Endodermal cell (in vitro differentiated cells): ENCODE results near the gene SPRR2E. TPM values are rescaled to one million over a fixed set of nuclear protein-coding genes. Genes with fewer than 3 reads are reported as not detected.
"Not testable (repeated sequence)": the region's sequence is repeated elsewhere in the genome, so short reads cannot be mapped to it uniquely, and the experiment has no call there.

Source experiments
- DNase-seq: peaks from one replicate; pipeline ENCODE4 v3.0.0-alpha.2; 2017
- H3K27ac ChIP-seq: 2 replicates; pipeline ENCODE4 v1.5.1; 2013; ENCODE audit warnings: mild to moderate bottlenecking, low read depth, low read length, moderate library complexity
- H3K27me3 ChIP-seq: 2 replicates; pipeline ENCODE4 v1.6.1; 2013; ENCODE audit warnings: mild to moderate bottlenecking, low read length, moderate library complexity; ENCODE audit not compliant: insufficient read depth, control insufficient read depth, poor library complexity, severe bottlenecking
- H3K36me3 ChIP-seq: 2 replicates; pipeline ENCODE4 v1.7.0; 2013; ENCODE audit warnings: mild to moderate bottlenecking, low read length, moderate library complexity; ENCODE audit not compliant: control insufficient read depth, insufficient read depth
- H3K4me1 ChIP-seq: one replicate; pipeline ENCODE4 v1.7.0; 2013; ENCODE audit warnings: low read length; ENCODE audit not compliant: control insufficient read depth, insufficient read depth
- H3K4me3 ChIP-seq: 2 replicates; pipeline ENCODE4 v1.5.1; 2013; ENCODE audit warnings: mild to moderate bottlenecking, low read length, moderate library complexity
- H3K9ac ChIP-seq: 2 replicates; pipeline ENCODE4 v1.6.1; 2013; ENCODE audit warnings: mild to moderate bottlenecking, low read length, moderate library complexity; ENCODE audit not compliant: poor library complexity, severe bottlenecking; ENCODE audit errors: extremely low read depth
- H3K9me3 ChIP-seq: 2 replicates; pipeline ENCODE4 v1.6.1; 2013; ENCODE audit warnings: mild to moderate bottlenecking, low read length, moderate library complexity; ENCODE audit not compliant: control insufficient read depth
- H3K27ac Mint-ChIP-seq: 2 replicates; pipeline ENCODE4 v1.8.0; 2020; ENCODE audit warnings: mixed read lengths
- H3K27me3 Mint-ChIP-seq: 2 replicates; pipeline ENCODE4 v1.8.0; 2021; ENCODE audit warnings: mild to moderate bottlenecking, mixed read lengths; ENCODE audit not compliant: insufficient read depth
- H3K36me3 Mint-ChIP-seq: 2 replicates; pipeline ENCODE4 v1.8.0; 2020; ENCODE audit warnings: low read depth, mixed read lengths
- H3K4me1 Mint-ChIP-seq: 2 replicates; pipeline ENCODE4 v1.8.0; 2020; ENCODE audit warnings: mixed read lengths
- H3K4me3 Mint-ChIP-seq: 2 replicates; pipeline ENCODE4 v1.8.0; 2020; ENCODE audit warnings: mild to moderate bottlenecking, moderate library complexity, mixed read lengths
- H3K9me3 Mint-ChIP-seq: 2 replicates; pipeline ENCODE4 v1.8.0; 2020; ENCODE audit warnings: mild to moderate bottlenecking, mixed read lengths
- WGBS, 2 experiments: methylation state at CpG; one replicate each; pipeline versions ENCODE4 v1.1.5 to v1.1.7; 2013; ENCODE audit warnings: missing lambda C conversion rate in 2 of 2, mixed read lengths in 1 of 2; ENCODE audit not compliant: insufficient coverage in 1 of 2, insufficient read length in 1 of 2; 5-methylcytosine and 5-hydroxymethylcytosine counted together
- total RNA-seq, 2 donors: library from RNA; stranded (reverse); fragmentation: NEBNext Ultra II Directional in 1 of 2; extraction: Animal tissue kit (Norgen Biotek cat#: 25700) in 1 of 2; gene quantifications; 2 replicates in 1 of 2; 3 replicates in 1 of 2; pipeline ENCODE4 v1.2.1, GENCODE V29; 2021
- TF ChIP-seq, protein P1 (sequence below): fragments of 200-600 bp; sonication (generic); conservative IDR thresholded peaks from 2 replicates; pipeline ENCODE4 v1.5.0; 2021; ENCODE audit warnings: antibody characterized with exemption, mild to moderate bottlenecking

SPRR2E gene
- total RNA-seq, 2 donors from 2014 or later, result not detected

DNA sequence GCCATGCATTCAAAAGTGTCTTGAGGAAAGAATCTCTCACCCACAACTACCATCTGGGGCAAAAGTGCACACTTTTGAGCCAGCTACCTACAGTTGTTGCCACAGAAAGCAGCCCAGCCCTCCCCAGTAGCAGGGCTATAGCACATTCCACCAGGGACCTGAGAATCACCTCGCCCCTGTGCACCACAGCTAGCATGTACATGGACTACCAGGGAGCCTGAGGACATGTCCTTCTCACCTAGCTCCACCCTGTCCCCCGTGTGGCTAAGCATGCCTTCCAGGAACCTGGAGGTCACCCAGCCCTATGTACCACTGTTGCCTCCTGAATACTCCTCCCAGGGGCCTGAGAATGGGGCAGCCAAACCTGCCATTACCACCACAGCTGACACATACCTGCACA, 39.4 kb upstream of the SPRR2E start:
- H3K36me3 Mint-ChIP-seq, result no peaks in the 10 kb centered on the region
- Histone ChIP-seq H3K4me3 (no peak overlapping the region), H3K36me3 (no peaks in the 10 kb centered on the region), H3K9ac (no peak overlapping the region), H3K4me1 (no peaks in the 10 kb centered on the region), H3K27ac (no peak overlapping the region), H3K9me3 (peaks cover 5% of the 10 kb centered on the region), H3K27me3 (no peaks in the 10 kb centered on the region)
- H3K27me3 Mint-ChIP-seq, result no peaks in the 10 kb centered on the region
- no peak overlapping the region for H3K4me3 Mint-ChIP-seq
- H3K4me1 Mint-ChIP-seq, result peaks cover 3% of the 10 kb centered on the region
- WGBS, 2 experiments, result 87 to 100% methylated on average over 1 to 2 of the region's 2 CpGs
- TF ChIP-seq, protein P1, sequence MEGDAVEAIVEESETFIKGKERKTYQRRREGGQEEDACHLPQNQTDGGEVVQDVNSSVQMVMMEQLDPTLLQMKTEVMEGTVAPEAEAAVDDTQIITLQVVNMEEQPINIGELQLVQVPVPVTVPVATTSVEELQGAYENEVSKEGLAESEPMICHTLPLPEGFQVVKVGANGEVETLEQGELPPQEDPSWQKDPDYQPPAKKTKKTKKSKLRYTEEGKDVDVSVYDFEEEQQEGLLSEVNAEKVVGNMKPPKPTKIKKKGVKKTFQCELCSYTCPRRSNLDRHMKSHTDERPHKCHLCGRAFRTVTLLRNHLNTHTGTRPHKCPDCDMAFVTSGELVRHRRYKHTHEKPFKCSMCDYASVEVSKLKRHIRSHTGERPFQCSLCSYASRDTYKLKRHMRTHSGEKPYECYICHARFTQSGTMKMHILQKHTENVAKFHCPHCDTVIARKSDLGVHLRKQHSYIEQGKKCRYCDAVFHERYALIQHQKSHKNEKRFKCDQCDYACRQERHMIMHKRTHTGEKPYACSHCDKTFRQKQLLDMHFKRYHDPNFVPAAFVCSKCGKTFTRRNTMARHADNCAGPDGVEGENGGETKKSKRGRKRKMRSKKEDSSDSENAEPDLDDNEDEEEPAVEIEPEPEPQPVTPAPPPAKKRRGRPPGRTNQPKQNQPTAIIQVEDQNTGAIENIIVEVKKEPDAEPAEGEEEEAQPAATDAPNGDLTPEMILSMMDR, result no peak
- DNase-seq, result no peak
- H3K27ac Mint-ChIP-seq, result no peak overlapping the region
- H3K9me3 Mint-ChIP-seq, result no peaks in the 10 kb centered on the region

- H3K27ac ChIP-seq, result no peak overlapping the region
- Mint-ChIP-seq H3K4me1 (peaks cover 3% of the 10 kb centered on the region), H3K27me3 (no peaks in the 10 kb centered on the region), H3K9me3 (no peaks in the 10 kb centered on the region), H3K27ac (no peak overlapping the region), H3K36me3 (no peaks in the 10 kb centered on the region), H3K4me3 (no peak overlapping the region)
- H3K9me3 ChIP-seq, result peaks cover 5% of the 10 kb centered on the region
- no peak overlapping the region for H3K4me3 ChIP-seq
- H3K36me3 ChIP-seq, result no peaks in the 10 kb centered on the region
- no peak overlapping the region for H3K9ac ChIP-seq
- H3K27me3 ChIP-seq, result no peaks in the 10 kb centered on the region
- 93% methylated on average over 1 of the region's 1 CpG; no CpG with 5 or more reads in 1 of the 2 experiments for WGBS, 2 experiments
- no peaks in the 10 kb centered on the region for H3K4me1 ChIP-seq
- TF ChIP-seq, protein P1, result no peak
- DNase-seq, result no peak
Observed at GRCh38 chr1:153133267-153133666, 38.9 kb upstream of the SPRR2E start.

DNA sequence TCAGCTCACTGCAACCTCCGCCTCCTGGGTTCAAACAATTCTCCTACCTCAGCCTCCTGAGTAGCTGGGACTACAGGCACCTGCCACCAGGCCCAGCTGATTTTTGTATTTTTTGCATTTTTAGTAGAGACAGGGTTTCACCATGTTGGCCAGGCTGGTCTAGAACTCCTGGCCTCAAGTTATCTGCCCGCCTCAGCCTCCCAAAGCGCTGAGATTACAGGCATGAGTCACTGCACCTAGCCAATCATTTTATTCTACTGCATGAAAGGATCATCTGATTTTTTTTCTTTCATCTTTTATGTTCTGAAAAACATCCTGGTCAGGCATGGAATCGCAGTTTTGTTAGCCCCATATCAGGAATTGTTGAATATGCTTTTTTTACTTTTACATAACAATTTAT, 34.4 kb upstream of the SPRR2E start:
- not testable (repeated sequence) for H3K27ac ChIP-seq, H3K9ac ChIP-seq, H3K27me3 ChIP-seq, DNase-seq, H3K36me3 ChIP-seq, H3K4me1 ChIP-seq, H3K4me3 Mint-ChIP-seq, H3K4me1 Mint-ChIP-seq, H3K27me3 Mint-ChIP-seq, H3K4me3 ChIP-seq, H3K27ac Mint-ChIP-seq
- peaks cover 26% of the 10 kb centered on the region for H3K9me3 Mint-ChIP-seq
- H3K36me3 Mint-ChIP-seq, result peaks cover 17% of the 10 kb centered on the region
- WGBS, 2 experiments, result 88 to 94% methylated on average over 2 to 4 of the region's 4 CpGs
- H3K9me3 ChIP-seq, result peaks cover 36% of the 10 kb centered on the region

- H3K36me3 ChIP-seq, result no peaks in the 10 kb centered on the region
- peaks cover 34% of the 10 kb centered on the region for H3K9me3 Mint-ChIP-seq
- no peaks in the 10 kb centered on the region for H3K4me1 ChIP-seq
- no peak overlapping the region for H3K27ac ChIP-seq
- no peak overlapping the region for H3K4me3 ChIP-seq
- WGBS, 2 experiments, result 79 to 100% methylated on average over 2 of the region's 2 CpGs
- peaks cover 42% of the 10 kb centered on the region for H3K9me3 ChIP-seq
- no peaks in the 10 kb centered on the region for H3K27me3 Mint-ChIP-seq
- H3K27ac Mint-ChIP-seq, result no peak overlapping the region
- H3K9ac ChIP-seq, result no peak overlapping the region
- peaks cover 19% of the 10 kb centered on the region for H3K36me3 Mint-ChIP-seq
- no peak for DNase-seq
- no peaks in the 10 kb centered on the region for H3K27me3 ChIP-seq
- H3K4me3 Mint-ChIP-seq, result no peak overlapping the region
- peaks cover 5% of the 10 kb centered on the region for H3K4me1 Mint-ChIP-seq
- TF ChIP-seq, protein P1, result no peak
Observed at GRCh38 chr1:153127296-153127695, 33.0 kb upstream of the SPRR2E start.
